ENCODE results near the gene SYNGR2.

The SYNGR2 gene

DNA sequence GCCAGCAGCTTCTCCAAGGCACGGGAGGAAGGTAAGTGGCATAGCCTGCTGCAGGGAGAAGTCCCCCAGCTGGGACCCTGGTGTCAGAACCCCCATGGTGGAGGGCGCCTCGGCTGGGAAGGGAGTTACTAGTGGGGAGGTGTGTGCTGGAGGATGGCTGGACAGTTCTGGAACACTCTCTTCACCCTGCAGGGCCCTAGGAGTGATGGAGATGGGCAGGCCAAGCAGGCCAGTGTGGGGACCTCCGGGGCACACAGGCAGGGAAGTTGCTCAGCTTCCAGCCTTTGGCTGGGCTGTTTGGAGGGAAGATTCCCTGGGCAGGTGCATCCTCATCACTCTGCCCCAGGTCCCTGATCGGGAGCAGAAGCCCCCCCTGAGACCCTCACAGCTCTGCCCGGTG is 21.5 kb upstream of the SYNGR2 start:
- no peak overlapping the region for H3K27ac ChIP-seq
- TF ChIP-seq, protein P1, sequence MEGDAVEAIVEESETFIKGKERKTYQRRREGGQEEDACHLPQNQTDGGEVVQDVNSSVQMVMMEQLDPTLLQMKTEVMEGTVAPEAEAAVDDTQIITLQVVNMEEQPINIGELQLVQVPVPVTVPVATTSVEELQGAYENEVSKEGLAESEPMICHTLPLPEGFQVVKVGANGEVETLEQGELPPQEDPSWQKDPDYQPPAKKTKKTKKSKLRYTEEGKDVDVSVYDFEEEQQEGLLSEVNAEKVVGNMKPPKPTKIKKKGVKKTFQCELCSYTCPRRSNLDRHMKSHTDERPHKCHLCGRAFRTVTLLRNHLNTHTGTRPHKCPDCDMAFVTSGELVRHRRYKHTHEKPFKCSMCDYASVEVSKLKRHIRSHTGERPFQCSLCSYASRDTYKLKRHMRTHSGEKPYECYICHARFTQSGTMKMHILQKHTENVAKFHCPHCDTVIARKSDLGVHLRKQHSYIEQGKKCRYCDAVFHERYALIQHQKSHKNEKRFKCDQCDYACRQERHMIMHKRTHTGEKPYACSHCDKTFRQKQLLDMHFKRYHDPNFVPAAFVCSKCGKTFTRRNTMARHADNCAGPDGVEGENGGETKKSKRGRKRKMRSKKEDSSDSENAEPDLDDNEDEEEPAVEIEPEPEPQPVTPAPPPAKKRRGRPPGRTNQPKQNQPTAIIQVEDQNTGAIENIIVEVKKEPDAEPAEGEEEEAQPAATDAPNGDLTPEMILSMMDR (conservative IDR thresholded peaks at IDR 0.05), result no peak
- TF ChIP-seq ZFX (IDR thresholded peaks at IDR 0.05), result no peak

DNA sequence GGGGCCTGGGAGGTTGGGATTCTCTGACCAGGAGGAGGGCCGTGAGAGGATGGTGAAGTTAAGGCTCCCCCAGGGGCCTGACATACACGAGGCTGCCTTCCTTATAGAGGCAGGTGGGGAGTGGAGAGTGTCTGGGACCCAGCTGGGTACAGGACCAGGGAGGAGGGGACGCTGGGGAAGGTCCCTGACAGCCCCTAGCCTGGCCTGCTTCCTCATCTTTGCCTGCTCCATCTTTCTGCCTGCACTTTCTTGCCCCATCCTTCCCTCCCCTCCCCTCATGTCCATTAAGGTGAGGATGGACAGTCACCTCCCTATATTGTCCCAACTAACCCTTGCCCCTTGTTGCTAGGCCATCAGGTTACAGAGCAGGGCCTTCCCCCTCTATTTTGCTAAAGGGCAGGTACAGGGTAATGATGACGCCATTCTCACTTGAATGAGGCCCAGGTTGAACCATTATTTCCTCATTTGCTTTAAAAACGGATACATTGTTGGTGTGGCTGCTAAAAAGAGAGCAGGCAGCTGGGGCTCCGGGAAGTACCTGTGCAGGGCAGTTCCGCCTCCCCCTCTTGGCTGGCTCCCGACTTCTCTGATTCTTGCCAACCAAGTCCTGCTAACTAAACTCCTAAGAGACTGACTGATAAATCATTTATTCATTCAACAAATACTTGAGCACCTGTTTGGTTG is 20.9 kb upstream of the SYNGR2 start:
- TF ChIP-seq, protein P1 (conservative IDR thresholded peaks at IDR 0.05), result no peak
- TF ChIP-seq ZFX (IDR thresholded peaks at IDR 0.05), result no peak
- H3K27ac ChIP-seq, result no peak overlapping the region

DNA sequence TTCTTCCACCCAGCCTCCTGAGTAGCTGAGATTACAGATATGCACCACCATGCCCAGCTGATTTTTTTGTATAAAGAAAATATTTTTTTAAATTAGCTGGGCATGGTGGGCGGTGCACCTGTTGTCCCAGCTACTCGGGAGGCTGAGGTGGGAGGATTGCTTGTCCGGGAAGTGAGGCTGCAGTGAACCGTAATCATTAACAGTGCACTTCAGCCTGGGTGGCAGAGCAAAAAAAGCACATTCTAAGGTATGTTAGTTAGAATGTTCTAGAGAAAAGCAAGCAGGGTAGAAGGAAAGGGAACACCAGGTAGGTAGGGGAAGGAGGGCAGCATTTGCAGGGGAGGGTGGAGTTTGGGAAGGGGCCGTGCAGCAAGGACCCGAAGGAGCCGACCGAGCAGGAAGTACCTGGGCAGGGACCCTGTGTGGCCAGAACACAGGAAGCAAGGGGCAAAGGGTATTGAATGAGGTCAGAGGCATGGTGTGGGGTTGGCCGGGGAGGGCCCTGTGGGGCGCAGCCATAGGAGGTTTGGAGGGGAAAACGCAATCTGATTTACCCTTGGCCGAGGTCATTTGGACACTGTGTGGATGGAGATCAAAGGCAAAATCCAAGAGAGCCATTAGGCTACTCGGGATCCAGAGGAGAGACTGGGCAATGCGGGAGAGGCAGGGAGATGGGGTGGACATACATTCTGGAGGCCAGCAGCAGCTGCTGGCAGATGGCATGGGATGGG is 19.9 kb upstream of the SYNGR2 start:
- no peak for TF ChIP-seq ZFX (IDR thresholded peaks at IDR 0.05)
- TF ChIP-seq, protein P1 (conservative IDR thresholded peaks at IDR 0.05), result no peak
- H3K27ac ChIP-seq, result no peak overlapping the region

DNA sequence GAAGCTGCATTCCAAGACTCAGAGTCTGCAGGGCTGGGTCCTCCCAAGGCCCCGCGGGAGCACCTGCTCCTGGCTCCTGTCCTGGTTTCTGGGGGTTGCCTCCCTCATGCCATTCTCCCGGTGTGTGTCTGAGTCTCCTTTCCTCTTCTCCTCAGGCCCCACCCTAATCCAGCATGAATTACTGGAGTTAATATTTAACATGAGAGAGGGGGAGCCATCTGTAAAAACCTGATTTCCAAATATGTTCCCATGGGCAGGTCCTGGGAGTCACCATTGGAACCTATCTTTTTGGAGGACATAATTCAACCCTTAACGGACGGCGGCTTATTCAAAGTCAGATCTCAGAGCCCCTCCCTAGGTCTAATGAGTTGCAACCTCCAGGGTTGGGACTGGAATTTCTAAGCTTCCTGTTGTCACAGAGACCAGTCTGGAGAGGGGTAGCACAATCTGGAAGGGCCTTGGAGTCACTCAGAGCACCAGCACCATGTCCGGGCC is 16.8 kb upstream of the SYNGR2 start:
- no peak overlapping the region for H3K27ac ChIP-seq
- no peak for TF ChIP-seq ZFX (IDR thresholded peaks at IDR 0.05)
- TF ChIP-seq, protein P1 (conservative IDR thresholded peaks at IDR 0.05), result no peak

DNA sequence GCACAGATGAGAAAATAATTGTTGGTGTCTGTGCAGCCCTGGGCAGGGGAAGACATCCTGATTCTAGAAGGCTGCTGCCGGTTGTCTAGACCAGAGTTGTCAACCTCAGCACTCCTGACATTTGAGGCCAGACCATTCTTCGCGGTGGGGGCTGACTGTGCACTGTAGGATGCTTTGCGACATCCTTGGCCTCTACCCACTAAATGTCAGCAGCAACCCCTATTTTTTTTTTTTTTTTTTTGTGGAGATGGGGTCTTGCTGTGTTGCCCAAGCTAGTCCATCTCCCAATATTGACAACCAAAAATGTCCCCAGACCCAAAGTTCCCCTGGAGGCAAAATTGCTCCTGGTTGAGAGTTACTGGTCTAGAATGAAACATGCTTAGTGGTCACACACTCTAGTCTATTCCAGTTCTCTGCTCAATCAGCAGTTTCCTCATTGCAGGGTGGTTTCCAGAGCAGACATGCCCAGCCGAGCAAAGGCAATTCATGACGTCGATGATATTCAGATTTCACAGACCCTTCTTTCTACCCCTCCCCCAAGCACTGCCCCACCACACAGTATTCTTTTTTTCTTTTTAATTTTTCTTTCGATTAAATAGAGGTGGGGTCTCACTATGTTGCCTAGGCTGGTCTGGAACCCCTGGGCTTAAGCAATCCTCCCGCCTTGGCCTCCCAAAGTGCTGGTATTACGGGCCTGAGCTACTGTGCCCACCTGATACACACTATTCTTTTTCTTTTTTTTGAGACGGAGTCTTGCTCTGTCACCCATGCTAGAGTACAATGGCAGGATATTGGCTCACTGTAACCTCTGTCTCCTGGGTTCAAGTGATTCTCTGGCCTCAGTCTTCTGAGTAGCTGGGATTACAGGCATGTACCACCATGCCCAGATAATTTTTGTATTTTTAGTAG is 13.2 kb upstream of the SYNGR2 start:
- H3K27ac ChIP-seq, result no peak overlapping the region
- TF ChIP-seq, protein P1 (conservative IDR thresholded peaks at IDR 0.05), result no peak
- no peak for TF ChIP-seq ZFX (IDR thresholded peaks at IDR 0.05)

DNA sequence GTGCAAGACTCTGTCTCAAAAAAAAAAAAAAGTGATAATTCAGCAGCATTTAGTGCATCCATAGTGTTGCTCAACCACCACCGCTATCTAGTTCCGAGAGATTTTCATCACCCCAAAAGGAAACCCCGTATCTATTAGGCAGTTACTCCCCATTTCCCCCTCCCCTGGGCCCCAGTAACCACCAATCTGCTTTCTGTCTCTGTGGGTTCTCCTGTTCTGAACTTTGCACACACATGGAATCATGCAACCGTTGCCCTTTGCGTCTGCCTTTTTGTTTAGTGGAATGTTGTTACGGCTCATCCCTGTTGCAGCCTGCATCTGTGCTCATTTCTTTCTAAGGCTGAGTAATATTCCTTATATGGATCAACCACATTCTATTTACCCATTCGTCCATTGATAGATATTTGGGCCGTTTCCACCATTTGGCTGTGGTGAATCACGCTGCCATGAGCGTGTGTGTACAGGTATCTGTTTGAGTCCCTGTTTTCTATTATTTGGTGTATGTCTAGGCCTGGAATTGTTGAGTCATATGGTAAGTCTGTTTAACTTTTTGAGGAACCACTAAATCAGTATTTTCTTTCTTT is 8.7 kb upstream of the SYNGR2 start:
- no peak overlapping the region for H3K27ac ChIP-seq
- TF ChIP-seq ZFX (IDR thresholded peaks at IDR 0.05), result no peak
- TF ChIP-seq, protein P1 (conservative IDR thresholded peaks at IDR 0.05), result no peak

Measured in C4-2B (cell line).